SK-N-MC (cell line): ENCODE data around the gene C13orf46.

Experiments used
- DNase-seq: peaks from one replicate; pipeline ENCODE4 v3.0.0-alpha.2; 2011; ENCODE audit warnings: low read depth, low spot score
- H3K27ac ChIP-seq: fragments of 200-600 bp; sonication (generic); 2 replicates; pipeline ENCODE4 v1.5.1; 2016; ENCODE audit warnings: mixed run types
- H3K36me3 ChIP-seq: fragments of 200-600 bp; sonication (generic); 2 replicates; pipeline ENCODE4 v1.6.1; 2017; ENCODE audit warnings: antibody characterized with exemption, low read length, mixed read lengths; ENCODE audit not compliant: insufficient read depth
- H3K4me3 ChIP-seq: fragments of 200-600 bp; sonication (generic); 2 replicates; pipeline ENCODE4 v1.5.1; 2016
- H3K9ac ChIP-seq: fragments of 200-600 bp; sonication (generic); 2 replicates; pipeline ENCODE4 v1.8.0; 2017; ENCODE audit warnings: mixed run types, mixed read lengths; ENCODE audit not compliant: insufficient read length
- H3K9me3 ChIP-seq: fragments of 200-600 bp; sonication (generic); 2 replicates; pipeline ENCODE4 v1.6.1; 2017; ENCODE audit warnings: low read depth, mild to moderate bottlenecking, antibody characterized with exemption, low read length, moderate library complexity, mixed read lengths
- EZH2 ChIP-seq: fragments of 200-600 bp; sonication (generic); IDR thresholded peaks from one replicate; pipeline ENCODE4 v1.6.1; 2017; ENCODE audit warnings: antibody characterized with exemption
- FOXP2 ChIP-seq: optimal IDR thresholded peaks from 2 replicates; pipeline ENCODE3; 2011; ENCODE audit warnings: mild to moderate bottlenecking, moderate library complexity; ENCODE audit not compliant: insufficient read depth; ENCODE audit errors: extremely low read length, control extremely low read depth
- POLR2AphosphoS5 ChIP-seq: IDR thresholded peaks from 2 replicates; pipeline ENCODE4 v1.6.1; 2012; ENCODE audit warnings: mild to moderate bottlenecking, low read depth, low read length, borderline replicate concordance

Gene C13orf46

GRCh38 chr13:113977976-113978375 lies 4.1 kb upstream of the C13orf46 start:
- H3K36me3 ChIP-seq, result no peaks in the 10 kb centered on the region
- no peak overlapping the region for H3K4me3 ChIP-seq
- TF ChIP-seq EZH2 (no peak), POLR2AphosphoS5 (no peak), FOXP2 (no peak)
- no peaks in the 10 kb centered on the region for H3K9me3 ChIP-seq
- no peak for DNase-seq
- H3K9ac ChIP-seq, result no peak overlapping the region
- no peak overlapping the region for H3K27ac ChIP-seq

- no peak for TF ChIP-seq FOXP2
- TF ChIP-seq EZH2, result no peak
- no peak for TF ChIP-seq POLR2AphosphoS5
- no peak overlapping the region for H3K9ac ChIP-seq
- no peaks in the 10 kb centered on the region for H3K9me3 ChIP-seq
- no peak overlapping the region for H3K4me3 ChIP-seq
- H3K27ac ChIP-seq, result no peak overlapping the region
- no peaks in the 10 kb centered on the region for H3K36me3 ChIP-seq
- no peak for DNase-seq
Measured at GRCh38 chr13:113976711-113977684, 3.1 kb upstream of the C13orf46 start.

GRCh38 chr13:113975416-113975815 lies 1.5 kb upstream of the C13orf46 start:
- Histone ChIP-seq H3K9ac (no peak overlapping the region), H3K9me3 (no peaks in the 10 kb centered on the region), H3K36me3 (no peaks in the 10 kb centered on the region), H3K27ac (no peak overlapping the region), H3K4me3 (no peak overlapping the region)
- DNase-seq, result no peak
- TF ChIP-seq FOXP2 (no peak), POLR2AphosphoS5 (no peak), EZH2 (no peak)

GRCh38 chr13:113974304-113975281 lies 717 bp upstream of the C13orf46 start:
- TF ChIP-seq POLR2AphosphoS5, result no peak
- no peak for TF ChIP-seq EZH2
- TF ChIP-seq FOXP2, result no peak
- Histone ChIP-seq H3K9ac (no peak overlapping the region), H3K27ac (no peak overlapping the region), H3K4me3 (no peak overlapping the region), H3K9me3 (no peaks in the 10 kb centered on the region), H3K36me3 (no peaks in the 10 kb centered on the region)
- DNase-seq, result no peak

GRCh38 chr13:113972451-113973217 lies 1.2 kb downstream of the C13orf46 start:
- DNase-seq, result no peak

GRCh38 chr13:113971471-113972231 lies 2.2 kb downstream of the C13orf46 start:
- H3K36me3 ChIP-seq, result no peaks in the 10 kb centered on the region
- no peak overlapping the region for H3K27ac ChIP-seq
- no peak overlapping the region for H3K4me3 ChIP-seq
- TF ChIP-seq POLR2AphosphoS5 (no peak), FOXP2 (no peak), EZH2 (no peak)
- no peak overlapping the region for H3K9ac ChIP-seq
- DNase-seq, result no peak
- H3K9me3 ChIP-seq, result no peaks in the 10 kb centered on the region

More at GRCh38 chr13:113972451-113973217, 1.2 kb downstream of the C13orf46 start:
- H3K4me3 ChIP-seq, result no peak overlapping the region
- H3K9ac ChIP-seq, result no peak overlapping the region
- no peaks in the 10 kb centered on the region for H3K9me3 ChIP-seq
- H3K36me3 ChIP-seq, result no peaks in the 10 kb centered on the region
- TF ChIP-seq EZH2, result no peak
- H3K27ac ChIP-seq, result no peak overlapping the region

- no peak overlapping the region for H3K9ac ChIP-seq
- no peak overlapping the region for H3K4me3 ChIP-seq
- no peaks in the 10 kb centered on the region for H3K9me3 ChIP-seq
- DNase-seq, result no peak
- no peak overlapping the region for H3K27ac ChIP-seq
- TF ChIP-seq POLR2AphosphoS5 (no peak), EZH2 (no peak), FOXP2 (no peak)
- H3K36me3 ChIP-seq, result no peaks in the 10 kb centered on the region
Measured at GRCh38 chr13:113970810-113971470, 2.9 kb downstream of the C13orf46 start.
